Upper lobe of right lung (tissue), 1 donor: ENCODE results near the gene USP44. TPM values are rescaled to one million over a fixed set of nuclear protein-coding genes. Genes with fewer than 3 reads are reported as not detected.

Experiments used
- ATAC-seq: fragments of 200-7000 bp; cut with Tn5 transposase; one replicate; pipeline ENCODE4 v1.9.1; 2020; ENCODE audit warnings: mild to moderate bottlenecking, moderate library complexity
- DNase-seq: peaks from one replicate; pipeline ENCODE4 v3.0.0-alpha.2; 2020
- H3K27ac ChIP-seq: fragments of 200-600 bp; one replicate; pipeline ENCODE4 v1.8.0; 2022
- H3K27me3 ChIP-seq: fragments of 200-600 bp; one replicate; pipeline ENCODE4 v1.8.0; 2022; ENCODE audit warnings: mild to moderate bottlenecking
- H3K36me3 ChIP-seq: fragments of 200-600 bp; one replicate; pipeline ENCODE4 v1.8.0; 2022
- H3K4me1 ChIP-seq: fragments of 200-600 bp; one replicate; pipeline ENCODE4 v1.8.0; 2022
- H3K4me3 ChIP-seq: fragments of 200-600 bp; one replicate; pipeline ENCODE4 v1.8.0; 2022; ENCODE audit warnings: mild to moderate bottlenecking
- H3K9me3 ChIP-seq: fragments of 200-600 bp; one replicate; pipeline ENCODE4 v1.8.0; 2022
- CTCF ChIP-seq: fragments of 200-600 bp; IDR thresholded peaks from one replicate; pipeline ENCODE4 v1.8.0; 2022; ENCODE audit warnings: antibody characterized with exemption
- intact Hi-C: fragments of 100-400 bp; cut with DNase I; formaldehyde crosslinking; loops from one replicate; pipeline ENCODE4 v1.11.0; 2022
- total RNA-seq: library from RNA; stranded (reverse); fragmentation: NEBNext Ultra II Directional; extraction: Animal tissue kit (Norgen Biotek cat#: 25700); gene quantifications from one replicate; pipeline ENCODE4 v1.2.1, GENCODE V29; 2021
- donor health status: DM: no; HTN: yes; CAD: no; lungs with severe emphysema.

The USP44 gene
- total RNA-seq, 1 donor from 2014 or later: 14.9 TPM

- Histone ChIP-seq H3K9me3 (no peaks in the 10 kb centered on the region), H3K27ac (no peak overlapping the region), H3K36me3 (peaks cover 67% of the 10 kb centered on the region), H3K27me3 (no peaks in the 10 kb centered on the region), H3K4me1 (peaks cover 26% of the 10 kb centered on the region), H3K4me3 (no peak overlapping the region)
- no peak for DNase-seq
- no peak for TF ChIP-seq CTCF
- intact Hi-C loops: no loop called here
- ATAC-seq: no peak
Measured at GRCh38 chr12:95481888-95482287, 69.4 kb downstream of the USP44 start.

GRCh38 chr12:95481072-95481471, 70.2 kb downstream of the USP44 start:
- peaks cover 67% of the 10 kb centered on the region for H3K36me3 ChIP-seq
- intact Hi-C loops: no loop called here
- no peak for TF ChIP-seq CTCF
- no peak for DNase-seq
- no peaks in the 10 kb centered on the region for H3K9me3 ChIP-seq
- H3K27ac ChIP-seq: no peak overlapping the region
- ATAC-seq: no peak
- no peaks in the 10 kb centered on the region for H3K27me3 ChIP-seq
- H3K4me1 ChIP-seq: peaks cover 27% of the 10 kb centered on the region
- no peak overlapping the region for H3K4me3 ChIP-seq

GRCh38 chr12:95480230-95480629, 71.0 kb downstream of the USP44 start:
- ATAC-seq: peak; percentile 62
- Histone ChIP-seq H3K27ac (no peak overlapping the region), H3K4me3 (no peak overlapping the region), H3K4me1 (peaks cover 35% of the 10 kb centered on the region), H3K36me3 (peaks cover 63% of the 10 kb centered on the region), H3K9me3 (no peaks in the 10 kb centered on the region), H3K27me3 (no peaks in the 10 kb centered on the region)
- DNase-seq: no peak
- intact Hi-C loops: no loop called here
- no peak for TF ChIP-seq CTCF

- Histone ChIP-seq H3K36me3 (peaks cover 34% of the 10 kb centered on the region), H3K4me3 (peak overlapping the region; percentile 97), H3K9me3 (no peaks in the 10 kb centered on the region), H3K27ac (peak overlapping the region; percentile 98), H3K4me1 (peaks cover 24% of the 10 kb centered on the region), H3K27me3 (no peaks in the 10 kb centered on the region)
- DNase-seq (no peak), ATAC-seq (no peak)
- TF ChIP-seq CTCF: no peak
- intact Hi-C loops: no loop called here
Measured at GRCh38 chr12:95474660-95474958, 76.7 kb downstream of the USP44 start.

GRCh38 chr12:95473884-95474659, 77.2 kb downstream of the USP44 start, which contains the start of gene METAP2:
Gene METAP2 (plus strand): TSS chr12:95474152. CDS start chr12:95474180, 28 bp downstream.
- Histone ChIP-seq H3K27ac (peak within 1 kb of the TSS; percentile 98), H3K4me1 (peaks cover 22% of the 10 kb centered on the region), H3K9me3 (no peaks in the 10 kb centered on the region), H3K27me3 (no peaks in the 10 kb centered on the region), H3K36me3 (peaks cover 34% of the 10 kb centered on the region), H3K4me3 (peak within 1 kb of the TSS; percentile 97)
- intact Hi-C loops: no loop called here
- TF ChIP-seq CTCF: no peak
- DNase-seq: peak; percentile 98
- ATAC-seq: peak; percentile 100
